ENCODE data around the gene ZNF627. TPM values are rescaled to one million over a fixed set of nuclear protein-coding genes. Genes with fewer than 3 reads are reported as not detected.

ZNF627 gene
- total RNA-seq (2022) (8.1 and 9.0 TPM in 2 replicates), Bru-seq, nascent RNA (percentile 81 among the genes with signal in this experiment), BruChase-seq, experiment 1, labeled RNA remaining after a 2-hour chase (percentile 68 among the genes with signal in this experiment), BruChase-seq, experiment 2, labeled RNA remaining after a 6-hour chase (percentile 67 among the genes with signal in this experiment)
- long read RNA-seq, partial matches to known transcripts, result 0 of 5 reads
- long read RNA-seq, other reads (novel, unspliced or antisense), result 2 of 5 reads

DNA sequence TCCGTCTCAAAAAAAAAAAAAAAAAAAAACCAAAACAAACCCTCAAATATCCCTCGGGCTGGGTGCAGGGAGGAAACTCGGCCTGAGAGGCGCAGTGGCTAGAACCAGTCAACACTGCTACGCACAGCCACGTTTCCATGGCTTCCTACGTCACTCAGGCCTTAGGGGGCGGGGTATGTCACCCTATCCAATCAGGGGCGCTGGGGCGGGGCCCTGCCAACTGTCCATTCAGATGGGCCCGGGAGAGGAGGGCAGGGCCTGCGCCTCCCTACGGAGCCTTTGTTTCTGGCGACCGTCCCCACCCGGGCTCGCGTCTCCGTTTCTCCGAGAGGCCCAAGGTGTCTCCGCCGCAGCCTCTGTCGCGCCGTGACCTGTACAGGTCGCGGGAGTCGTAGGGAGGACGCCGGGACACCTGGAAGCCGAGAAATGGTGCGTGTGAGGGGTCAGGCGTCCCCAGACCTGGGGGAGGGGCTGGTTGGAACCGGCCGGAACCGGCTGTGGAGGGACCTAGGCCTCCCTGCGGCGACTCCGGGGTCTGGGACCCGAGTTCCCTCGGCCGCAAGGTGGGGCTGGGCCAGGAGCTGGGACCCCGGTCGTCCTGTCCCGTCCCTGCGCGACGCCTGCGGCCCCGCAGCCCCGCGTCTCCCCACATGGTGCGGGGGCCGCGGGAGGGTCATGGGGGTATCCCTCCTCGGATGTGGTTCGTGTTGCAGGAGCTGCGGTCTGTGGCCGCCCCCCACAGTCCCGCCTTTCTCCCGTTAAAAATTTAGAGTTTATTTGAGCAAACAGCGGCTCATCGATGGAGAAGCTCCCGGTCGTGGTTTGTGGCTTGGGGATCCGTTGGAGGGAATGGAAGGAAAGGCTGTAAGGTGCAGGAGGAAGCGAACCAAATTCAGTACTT is at the start of gene ZNF627:
TSS of gene ZNF627 (plus strand) at position 282 of the 901 bp plus-strand sequence. CDS start at position 427, 145 bp downstream.
- Histone ChIP-seq H3K36me3 (ENCODE audit: control insufficient read depth, insufficient read depth, low read length) (peaks cover 2% of the 10 kb centered on the region), H3K4me3 (ENCODE audit: low read depth, low read length) (peak within 1 kb of the TSS; percentile 54), H3K4me1 (0 out of 2 replicates have a peak, but pooled peaks cover 3% of the 10 kb centered on the region), H3K9me3 (no peaks in the 10 kb centered on the region), H3K27me3 (replicated peaks; ENCODE audit: control insufficient read depth, insufficient read depth, low read length) (no peaks in the 10 kb centered on the region)
- ChIA-PET CTCF (interaction anchor here (0.7 kb wide), 1 partner anchor 62 kb away, joined by 3 read pairs; no protein-coding TSS in a partner anchor), POLR2A (interaction anchor here (0.6 to 1.0 kb wide), 3 partner anchors 68 to 1072 kb away, joined by 3 to 5 read pairs (median 3); partner anchors contain the start of genes ECSIT and SWSAP1)
- Mint-ChIP-seq H3K36me3 (ENCODE audit: insufficient read depth, unreplicated experiment) (peaks cover 28% of the 10 kb centered on the region), H3K9me3 (ENCODE audit: unreplicated experiment) (peaks cover 7% of the 10 kb centered on the region), H3K4me1 (ENCODE audit: low read depth, unreplicated experiment) (peaks cover 5% of the 10 kb centered on the region), H3K27me3 (ENCODE audit: insufficient read depth, unreplicated experiment) (no peaks in the 10 kb centered on the region), H3K4me3 (ENCODE audit: unreplicated experiment) (peak within 1 kb of the TSS; percentile 90), H3K27ac (ENCODE audit: unreplicated experiment) (peak within 1 kb of the TSS; percentile 94)
- peak; percentile 98 for DNase-seq
- intact Hi-C loops (cut with micrococcal nuclease; ENCODE audit: unreplicated experiment), result loop anchor here (1.0 to 2.0 kb wide), 3 partner anchors 27 to 69 kb away; partner anchors contain the start of gene ECSIT
- no peak for TF ChIP-seq CTCF (IDR thresholded peaks at IDR 0.05; ENCODE audit: insufficient read depth in 1 of 2, low read depth in 1 of 2, low read length in 1 of 2, severe bottlenecking in 1 of 2, unreplicated experiment in 1 of 2)
- no TSS peak for BruUV-seq (replicated peaks)

GRCh38 chr19:11547929-11548700 is 49.2 kb upstream of the ZNF627 start:
- POLR2A ChIA-PET, result no interaction called here

More at GRCh38 chr19:11547929-11548700, 49.2 kb upstream of the ZNF627 start:
- CTCF ChIA-PET, result no interaction called here
- Mint-ChIP-seq H3K4me1 (ENCODE audit: low read depth, unreplicated experiment) (peaks cover 5% of the 10 kb centered on the region), H3K36me3 (ENCODE audit: insufficient read depth, unreplicated experiment) (no peaks in the 10 kb centered on the region), H3K27ac (ENCODE audit: unreplicated experiment) (no peak overlapping the region), H3K9me3 (ENCODE audit: unreplicated experiment) (no peaks in the 10 kb centered on the region), H3K27me3 (ENCODE audit: insufficient read depth, unreplicated experiment) (no peaks in the 10 kb centered on the region), H3K4me3 (ENCODE audit: unreplicated experiment) (no peak overlapping the region)
- H3K36me3 ChIP-seq (ENCODE audit: control insufficient read depth, insufficient read depth, low read length), result no peaks in the 10 kb centered on the region
- intact Hi-C loops (cut with micrococcal nuclease; ENCODE audit: unreplicated experiment), result no loop called here
- TF ChIP-seq CTCF (IDR thresholded peaks at IDR 0.05; ENCODE audit: insufficient read depth in 1 of 2, low read depth in 1 of 2, low read length in 1 of 2, severe bottlenecking in 1 of 2, unreplicated experiment in 1 of 2), result no peak
- no peak overlapping the region for H3K4me3 ChIP-seq (ENCODE audit: low read depth, low read length)
- DNase-seq, result no peak
- H3K9me3 ChIP-seq, result no peaks in the 10 kb centered on the region
- no peaks in the 10 kb centered on the region for H3K27me3 ChIP-seq (replicated peaks; ENCODE audit: control insufficient read depth, insufficient read depth, low read length)
- H3K4me1 ChIP-seq, result no peaks in the 10 kb centered on the region
- no TSS peak for BruUV-seq (replicated peaks)
